Peyer's patch (tissue), 4 donors: ENCODE results near the gene SLC25A34. TPM values are rescaled to one million over a fixed set of nuclear protein-coding genes. Genes with fewer than 3 reads are reported as not detected.

Source experiments
- DNase-seq, 3 donors: peaks; one replicate each; pipeline ENCODE4 v3.0.0-alpha.2; 2017 to 2019
- H3K27ac ChIP-seq, 4 donors: fragments of 200-600 bp; sonication (generic); one replicate each; pipeline ENCODE4 v1.5.1; 2016 to 2019
- H3K27me3 ChIP-seq, 2 donors: fragments of 200-600 bp; sonication (generic); one replicate each; pipeline ENCODE4 v1.5.1; 2019
- H3K36me3 ChIP-seq, 3 donors: fragments of 200-600 bp; sonication (generic); one replicate each; pipeline ENCODE4 v1.5.1; 2016 to 2019
- H3K4me1 ChIP-seq, 4 donors: fragments of 200-600 bp; sonication (generic); one replicate each; pipeline ENCODE4 v1.5.1; 2016 to 2019
- H3K4me3 ChIP-seq, 4 donors: fragments of 200-600 bp; sonication (generic); 1 replicate in 3 of 4; 2 replicates in 1 of 4; pipeline ENCODE4 v1.5.1; 2016 to 2019; ENCODE audit warnings: mild to moderate bottlenecking in 1 of 4
- H3K9me3 ChIP-seq, 4 donors: fragments of 200-600 bp; sonication (generic); one replicate each; pipeline ENCODE4 v1.5.1; 2016 to 2019; ENCODE audit warnings: mild to moderate bottlenecking in 1 of 4
- CTCF ChIP-seq, 6 experiments: fragments of 450-650 bp in 4 of 6; fragments of 200-600 bp in 2 of 6; sonication (generic) in 1 of 6; IDR thresholded peaks; one replicate each; pipeline ENCODE4 v1.5.1; 2017 to 2019; ENCODE audit warnings: antibody characterized with exemption in 6 of 6, mild to moderate bottlenecking in 3 of 6, moderate library complexity in 1 of 6
- POLR2A ChIP-seq, 2 donors: fragments of 450-650 bp; IDR thresholded peaks; one replicate each; pipeline ENCODE4 v1.5.1; 2017; ENCODE audit warnings: antibody characterized with exemption in 2 of 2, mild to moderate bottlenecking in 2 of 2, moderate library complexity in 2 of 2
- total RNA-seq, 4 donors: library from RNA; depleted of rRNA; stranded (reverse); fragments of >200 nt; gene quantifications; one replicate each; pipeline ENCODE4 v1.1.0, GENCODE V29; 2016

The SLC25A34 gene
- total RNA-seq, 4 donors from 2014 or later: 32.2 to 127 (median 69.5) TPM

DNA sequence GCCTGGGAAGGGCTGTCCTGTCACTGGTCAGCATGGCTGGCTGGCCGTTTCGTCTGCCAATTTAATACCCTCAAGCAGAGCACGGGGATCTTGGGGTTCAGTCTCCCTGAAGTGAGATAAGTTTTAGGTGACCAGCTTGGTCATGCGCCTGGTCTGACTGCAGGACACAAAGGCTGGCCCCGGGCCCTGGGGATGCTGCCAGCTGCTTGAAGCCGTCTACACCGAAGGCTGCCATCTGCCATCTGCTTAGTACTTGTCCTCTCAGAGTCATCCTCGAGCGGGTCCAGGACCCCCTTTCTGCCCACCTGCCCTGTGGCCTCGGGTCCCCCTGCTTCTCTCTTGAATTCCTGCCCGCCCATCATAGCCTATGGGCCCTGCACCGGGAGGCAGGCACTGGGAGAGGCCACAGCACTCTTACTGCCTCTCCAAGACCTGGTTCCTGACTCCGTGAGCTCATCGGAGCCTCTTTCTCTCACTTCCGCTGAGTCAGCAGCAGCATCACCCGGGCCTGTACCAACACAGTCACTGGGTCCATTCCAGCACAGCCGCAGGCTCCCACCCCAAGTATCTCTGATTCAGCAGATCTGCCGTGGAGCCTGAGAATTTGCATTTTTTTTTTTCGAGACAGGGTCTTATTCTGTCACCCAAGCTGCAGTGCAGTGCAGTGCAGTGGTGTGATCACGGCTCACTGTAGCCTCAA is 29.6 kb downstream of the SLC25A34 start:
- no peaks in the 10 kb centered on the region for H3K27me3 ChIP-seq
- H3K9me3 ChIP-seq: no peaks in the 10 kb centered on the region
- peak overlapping the region in 1 of 4 donors; percentile 96 for H3K27ac ChIP-seq
- TF ChIP-seq POLR2A (IDR thresholded peaks at IDR 0.05): no peak
- TF ChIP-seq CTCF (IDR thresholded peaks at IDR 0.05): no peak
- peaks cover 0 to 43% (median 3%) of the 10 kb centered on the region in 4 donors for H3K4me1 ChIP-seq
- no peak for DNase-seq
- peaks cover 0 to 60% (median 0%) of the 10 kb centered on the region in 3 donors for H3K36me3 ChIP-seq
- no peak overlapping the region for H3K4me3 ChIP-seq

GRCh38 chr1:15767941-15768340 is 31.9 kb downstream of the SLC25A34 start:
- peaks cover 0 to 31% (median 3%) of the 10 kb centered on the region in 4 donors for H3K4me1 ChIP-seq
- no peak for DNase-seq
- peaks cover 0 to 82% (median 0%) of the 10 kb centered on the region in 3 donors for H3K36me3 ChIP-seq
- no peak overlapping the region for H3K4me3 ChIP-seq
- no peaks in the 10 kb centered on the region for H3K9me3 ChIP-seq
- no peak for TF ChIP-seq POLR2A (IDR thresholded peaks at IDR 0.05)
- no peak for TF ChIP-seq CTCF (IDR thresholded peaks at IDR 0.05)
- no peaks in the 10 kb centered on the region for H3K27me3 ChIP-seq
- no peak overlapping the region for H3K27ac ChIP-seq

- Histone ChIP-seq H3K4me1 (peaks cover 0 to 27% (median 3%) of the 10 kb centered on the region in 4 donors), H3K27me3 (no peaks in the 10 kb centered on the region), H3K27ac (no peak overlapping the region), H3K9me3 (no peaks in the 10 kb centered on the region), H3K4me3 (no peak overlapping the region), H3K36me3 (peaks cover 0 to 87% (median 0%) of the 10 kb centered on the region in 3 donors)
- TF ChIP-seq POLR2A (IDR thresholded peaks at IDR 0.05) (no peak), CTCF (IDR thresholded peaks at IDR 0.05) (no peak)
- DNase-seq: no peak
Observed at GRCh38 chr1:15768388-15768787, 32.3 kb downstream of the SLC25A34 start.

GRCh38 chr1:15770313-15770962 is 34.4 kb downstream of the SLC25A34 start:
- Histone ChIP-seq H3K27me3 (no peaks in the 10 kb centered on the region), H3K36me3 (peaks cover 0 to 93% (median 0%) of the 10 kb centered on the region in 3 donors), H3K4me3 (no peak overlapping the region), H3K4me1 (peaks cover 0 to 9% (median 0%) of the 10 kb centered on the region in 4 donors), H3K9me3 (no peaks in the 10 kb centered on the region), H3K27ac (no peak overlapping the region)
- TF ChIP-seq POLR2A (IDR thresholded peaks at IDR 0.05): no peak
- no peak for TF ChIP-seq CTCF (IDR thresholded peaks at IDR 0.05)
- DNase-seq: no peak

DNA sequence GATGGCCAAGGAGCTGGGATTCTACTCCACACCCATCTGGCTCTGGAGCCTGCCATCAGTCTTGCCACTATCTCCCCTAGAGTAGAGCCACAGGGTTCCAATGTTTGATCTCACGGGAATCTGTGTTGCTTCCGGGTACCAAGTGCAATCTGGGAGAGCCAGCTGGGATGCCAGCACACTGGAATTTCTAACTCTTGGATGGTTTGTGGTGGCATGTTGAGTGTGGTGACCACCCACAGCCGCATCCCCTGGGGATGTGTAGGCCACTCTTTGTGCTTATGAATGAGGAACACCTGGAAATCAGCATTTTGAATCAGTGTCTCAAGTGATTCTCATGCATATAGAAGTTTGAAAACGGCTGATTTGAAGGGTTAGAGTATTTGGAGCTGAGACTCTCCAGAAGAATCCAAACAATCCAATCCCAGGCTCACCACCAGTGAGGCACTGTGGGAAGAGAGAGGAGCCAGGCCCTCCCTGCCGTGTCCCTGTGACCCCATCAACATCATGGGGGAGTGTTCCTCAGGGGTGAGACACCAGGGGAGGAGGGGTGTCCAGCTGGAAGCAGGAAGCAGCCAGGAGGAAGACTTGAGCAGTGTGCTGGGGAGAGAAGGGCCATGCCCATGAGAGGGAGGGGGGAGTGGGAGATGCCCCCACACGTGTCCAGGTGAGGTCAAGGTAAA is 35.9 kb downstream of the SLC25A34 start:
- H3K27ac ChIP-seq: no peak overlapping the region
- no peaks in the 10 kb centered on the region for H3K4me1 ChIP-seq
- no peaks in the 10 kb centered on the region for H3K27me3 ChIP-seq
- DNase-seq: no peak
- no peaks in the 10 kb centered on the region for H3K9me3 ChIP-seq
- no peak overlapping the region for H3K4me3 ChIP-seq
- TF ChIP-seq CTCF (IDR thresholded peaks at IDR 0.05) (no peak), POLR2A (IDR thresholded peaks at IDR 0.05) (no peak)
- peaks cover 0 to 92% (median 0%) of the 10 kb centered on the region in 3 donors for H3K36me3 ChIP-seq
